SHP77 (cell line): ENCODE data around the gene ZP1.
"Not testable (repeated sequence)": the region's sequence is repeated elsewhere in the genome, so short reads cannot be mapped to it uniquely, and the experiment has no call there.

Experiments used
- DNase-seq, 2 experiments: peaks; one replicate each; lab custom pipeline; 2025; lab: John Stamatoyannopoulos, UW

Gene ZP1

GRCh38 chr11:60866911-60867870 is at the start of gene ZP1:
Gene ZP1, plus strand, starts transcription at chr11:60867542. Its CDS starts 20 bp downstream, at chr11:60867562.
- peak; percentile 58 to 65 for DNase-seq

- no peak for DNase-seq
These were observed 49.3 kb upstream of the ZP1 start for GRCh38 chr11:60818057-60818456.

GRCh38 chr11:60821827-60822599 is 45.3 kb upstream of the ZP1 start:
- DNase-seq: no peak

- DNase-seq: not testable (repeated sequence)
These were observed 43.5 kb upstream of the ZP1 start for GRCh38 chr11:60823745-60824306.

GRCh38 chr11:60825118-60825517 is 42.2 kb upstream of the ZP1 start:
- no peak for DNase-seq

- no peak for DNase-seq
These were observed 41.6 kb upstream of the ZP1 start for GRCh38 chr11:60825790-60826189.

- DNase-seq: no peak
These were observed 36.7 kb upstream of the ZP1 start for GRCh38 chr11:60830478-60831142.

GRCh38 chr11:60831143-60831500 is 36.2 kb upstream of the ZP1 start:
- DNase-seq: peak in 1 of 2 experiments; percentile 57

GRCh38 chr11:60831501-60832079 is 35.8 kb upstream of the ZP1 start:
- no peak for DNase-seq

GRCh38 chr11:60834742-60835533 is 32.4 kb upstream of the ZP1 start:
- DNase-seq: no peak

- no peak for DNase-seq
These were observed 31.9 kb upstream of the ZP1 start for GRCh38 chr11:60835534-60835846.

- no peak for DNase-seq
These were observed 30.4 kb upstream of the ZP1 start for GRCh38 chr11:60836866-60837515.

- no peak for DNase-seq
These were observed 29.2 kb upstream of the ZP1 start for GRCh38 chr11:60838132-60838531.

- DNase-seq: no peak
These were observed 26.6 kb upstream of the ZP1 start for GRCh38 chr11:60840470-60841430.

- DNase-seq: peak; percentile 57 to 59
These were observed 25.3 kb upstream of the ZP1 start, which contains the start of gene CCDC86 for GRCh38 chr11:60841797-60842667. Gene CCDC86, plus strand, starts transcription at chr11:60842113. Its CDS starts 12 bp downstream, at chr11:60842125.

- DNase-seq: no peak
These were observed 24.4 kb upstream of the ZP1 start for GRCh38 chr11:60842668-60843600.
